ENCODE results near the gene SMO. TPM values are rescaled to one million over a fixed set of nuclear protein-coding genes. Genes with fewer than 3 reads are reported as not detected.
A peak's percentile ranks its signal among the peaks of the same experiment; 100 is the strongest.

SMO gene
- total and polyA plus RNA-seq, 3 experiments from 2014 or later: 0.22 to 0.33 TPM; not detected in 1

DNA sequence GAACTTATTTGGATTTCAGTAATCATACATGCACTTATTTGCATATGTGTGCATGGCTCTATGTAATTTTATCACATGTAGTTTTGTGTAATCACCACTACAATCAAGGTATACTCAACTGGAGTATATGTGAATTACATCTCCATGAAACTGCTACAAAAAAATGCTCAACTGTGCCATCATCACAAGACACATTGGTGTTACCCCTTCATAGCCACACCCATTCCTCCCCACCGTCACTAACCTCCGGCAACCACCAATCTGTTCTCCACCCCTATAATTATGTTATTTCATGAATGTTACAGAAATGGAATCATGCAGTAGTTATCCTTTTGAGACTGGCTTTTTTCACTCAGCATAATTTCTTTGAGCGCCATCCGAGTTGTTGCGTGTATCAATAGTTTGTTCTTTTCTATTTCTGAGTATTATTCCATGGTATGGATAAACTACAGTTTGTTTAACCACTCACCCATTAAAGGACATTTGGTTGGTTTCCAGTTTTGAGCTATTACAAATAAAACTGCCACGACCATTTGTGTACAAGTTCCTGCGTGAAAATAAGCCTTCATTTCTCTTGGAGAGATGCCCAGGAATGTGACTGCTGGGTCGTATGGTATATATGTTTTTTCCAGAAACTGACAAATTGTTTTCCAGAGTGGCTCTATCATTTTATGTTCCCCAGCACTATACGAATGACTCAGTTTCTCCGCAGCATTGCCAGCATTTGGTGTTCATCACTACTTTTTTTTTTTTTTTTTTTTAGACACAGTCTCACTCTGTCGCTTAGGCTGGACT, 11.3 kb upstream of the SMO start:
- H3K36me3 Mint-ChIP-seq: no peaks in the 10 kb centered on the region
- peaks cover 19 to 22% of the 10 kb centered on the region in 2 donors for H3K27me3 Mint-ChIP-seq
- no peaks in the 10 kb centered on the region for H3K9me3 Mint-ChIP-seq
- no peaks in the 10 kb centered on the region for H3K27me3 ChIP-seq (ENCODE audit: insufficient read depth, low read length, poor library complexity, severe bottlenecking)
- ChIA-PET CTCF (no interaction called here), POLR2A (no interaction called here)
- H3K27ac Mint-ChIP-seq: no peak overlapping the region
- H3K36me3 ChIP-seq (ENCODE audit: insufficient read depth, low read length): no peaks in the 10 kb centered on the region
- H3K9me3 ChIP-seq (ENCODE audit: low read length): no peaks in the 10 kb centered on the region
- no peaks in the 10 kb centered on the region for H3K4me1 Mint-ChIP-seq
- no peak overlapping the region for H3K4me3 ChIP-seq (ENCODE audit: low read length)
- no peak for DNase-seq
- no peaks in the 10 kb centered on the region for H3K4me1 ChIP-seq (ENCODE audit: insufficient read depth, low read length)
- H3K4me3 Mint-ChIP-seq: no peak overlapping the region
- no peak overlapping the region for H3K27ac ChIP-seq (ENCODE audit: low read depth, low read length)

DNA sequence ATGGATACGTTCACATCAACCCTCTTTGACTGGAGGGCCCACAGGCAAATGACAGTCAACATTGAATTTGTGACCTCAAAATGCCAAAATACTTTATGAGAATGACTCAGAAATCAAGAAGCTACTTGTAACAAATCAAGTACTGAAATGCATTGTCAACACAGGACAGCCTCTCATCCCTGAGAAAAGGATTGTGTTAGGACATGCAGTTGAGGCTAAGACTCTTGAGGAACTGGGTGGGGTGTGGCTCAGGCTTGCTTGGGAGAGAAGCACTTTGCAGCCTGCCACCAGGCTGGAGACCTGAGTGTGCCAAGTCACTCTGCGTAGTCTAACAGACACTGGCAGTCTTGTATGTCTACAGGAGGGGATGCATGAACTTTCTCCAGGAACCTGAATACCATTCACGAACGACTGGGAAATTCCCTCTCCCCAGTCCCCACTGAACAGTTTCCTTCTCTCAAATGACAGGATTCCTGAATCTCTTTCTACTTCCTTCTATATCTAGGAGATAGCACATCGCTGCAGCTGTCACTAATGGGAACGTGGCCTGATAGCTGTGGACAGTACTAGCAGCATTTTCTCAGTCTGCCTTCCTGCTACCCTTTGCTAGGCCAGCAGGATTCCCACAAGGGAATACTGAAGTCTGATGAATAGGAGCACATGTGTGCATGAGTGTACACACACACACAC, 3.3 kb upstream of the SMO start:
- Mint-ChIP-seq H3K4me1 (peaks cover 5 to 12% (median 11%) of the 10 kb centered on the region in 3 donors), H3K36me3 (peaks cover 0 to 1% (median 0%) of the 10 kb centered on the region in 3 donors), H3K27ac (peak overlapping the region in 1 of 8 donors; percentile 67), H3K4me3 (no peak overlapping the region), H3K27me3 (peaks cover 37 to 56% of the 10 kb centered on the region in 2 donors), H3K9me3 (no peaks in the 10 kb centered on the region)
- no peak overlapping the region for H3K27ac ChIP-seq (ENCODE audit: low read depth, low read length)
- ChIA-PET POLR2A (no interaction called here), CTCF (no interaction called here)
- no peak overlapping the region for H3K4me3 ChIP-seq (ENCODE audit: low read length)
- H3K4me1 ChIP-seq (ENCODE audit: insufficient read depth, low read length): no peaks in the 10 kb centered on the region
- H3K36me3 ChIP-seq (ENCODE audit: insufficient read depth, low read length): no peaks in the 10 kb centered on the region
- no peak for DNase-seq
- H3K27me3 ChIP-seq (ENCODE audit: insufficient read depth, low read length, poor library complexity, severe bottlenecking): peaks cover 25% of the 10 kb centered on the region
- H3K9me3 ChIP-seq (ENCODE audit: low read length): no peaks in the 10 kb centered on the region

DNA sequence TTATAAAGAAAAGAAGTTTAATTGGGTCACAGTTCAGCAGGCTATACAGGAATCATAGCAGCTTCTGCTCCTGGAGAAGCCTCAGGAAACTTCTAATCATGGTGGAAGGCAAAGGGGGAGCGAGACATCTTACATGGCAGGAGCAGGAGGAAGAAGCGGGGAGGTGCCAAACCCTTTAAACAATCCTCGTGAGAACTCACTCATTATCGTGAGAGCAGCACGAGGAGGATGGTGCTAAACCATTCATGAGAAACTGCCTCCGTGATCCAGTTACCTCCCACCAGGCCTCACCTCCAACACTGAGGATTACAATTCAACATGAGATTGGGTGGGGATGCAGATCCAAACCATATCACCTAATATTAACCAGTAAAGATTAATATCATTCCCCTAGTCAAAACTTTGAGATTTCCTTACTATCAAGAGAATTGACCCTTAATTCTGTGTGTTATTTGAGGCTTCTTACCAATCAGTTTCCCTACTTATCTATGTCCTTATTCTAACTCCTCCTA, 1.6 kb upstream of the SMO start:
- Mint-ChIP-seq H3K4me3 (no peak overlapping the region), H3K9me3 (no peaks in the 10 kb centered on the region), H3K36me3 (peaks cover 0 to 1% (median 0%) of the 10 kb centered on the region in 3 donors), H3K27me3 (peaks cover 37 to 59% of the 10 kb centered on the region in 2 donors), H3K27ac (no peak overlapping the region), H3K4me1 (peaks cover 5 to 12% (median 11%) of the 10 kb centered on the region in 3 donors)
- DNase-seq: no peak
- H3K36me3 ChIP-seq (ENCODE audit: insufficient read depth, low read length): no peaks in the 10 kb centered on the region
- H3K27me3 ChIP-seq (ENCODE audit: insufficient read depth, low read length, poor library complexity, severe bottlenecking): peaks cover 30% of the 10 kb centered on the region
- no peak overlapping the region for H3K27ac ChIP-seq (ENCODE audit: low read depth, low read length)
- ChIA-PET CTCF (no interaction called here), POLR2A (no interaction called here)
- no peaks in the 10 kb centered on the region for H3K4me1 ChIP-seq (ENCODE audit: insufficient read depth, low read length)
- no peak overlapping the region for H3K4me3 ChIP-seq (ENCODE audit: low read length)
- no peaks in the 10 kb centered on the region for H3K9me3 ChIP-seq (ENCODE audit: low read length)

DNA sequence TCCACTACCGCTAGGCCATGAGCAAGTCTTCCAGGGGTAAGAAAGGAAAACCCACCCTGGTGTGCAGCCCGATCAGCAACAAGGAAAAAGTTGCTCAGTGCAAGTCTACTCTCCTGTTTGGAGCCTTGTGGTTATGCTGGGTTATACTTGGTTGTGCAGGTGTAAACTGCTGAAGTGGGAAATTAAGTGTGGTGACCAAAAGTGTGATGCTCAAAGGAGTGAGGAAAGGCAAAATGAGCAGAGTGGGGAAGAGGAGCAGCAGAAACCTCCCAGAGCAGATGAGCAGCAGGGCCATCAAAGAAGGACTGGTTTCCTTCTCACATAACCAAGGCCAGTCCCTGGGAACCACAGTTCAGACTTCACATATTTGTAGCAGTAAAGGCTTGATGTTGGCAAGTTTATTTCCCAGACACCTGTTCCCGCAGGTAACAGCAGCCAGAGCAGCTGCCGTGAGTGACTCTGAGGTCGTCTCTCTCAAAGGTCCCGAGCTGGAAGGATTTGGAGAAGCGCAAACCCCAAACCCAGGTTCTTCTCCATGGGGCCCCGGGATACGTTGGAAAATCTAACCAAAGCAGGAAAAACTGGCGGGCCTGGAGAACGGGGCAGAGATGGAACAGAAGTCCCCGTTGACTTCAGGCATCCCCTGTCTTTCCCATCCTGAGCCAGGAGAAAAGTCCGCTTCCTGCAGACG, 607 bp upstream of the SMO start:
- POLR2A ChIA-PET: no interaction called here

DNA sequence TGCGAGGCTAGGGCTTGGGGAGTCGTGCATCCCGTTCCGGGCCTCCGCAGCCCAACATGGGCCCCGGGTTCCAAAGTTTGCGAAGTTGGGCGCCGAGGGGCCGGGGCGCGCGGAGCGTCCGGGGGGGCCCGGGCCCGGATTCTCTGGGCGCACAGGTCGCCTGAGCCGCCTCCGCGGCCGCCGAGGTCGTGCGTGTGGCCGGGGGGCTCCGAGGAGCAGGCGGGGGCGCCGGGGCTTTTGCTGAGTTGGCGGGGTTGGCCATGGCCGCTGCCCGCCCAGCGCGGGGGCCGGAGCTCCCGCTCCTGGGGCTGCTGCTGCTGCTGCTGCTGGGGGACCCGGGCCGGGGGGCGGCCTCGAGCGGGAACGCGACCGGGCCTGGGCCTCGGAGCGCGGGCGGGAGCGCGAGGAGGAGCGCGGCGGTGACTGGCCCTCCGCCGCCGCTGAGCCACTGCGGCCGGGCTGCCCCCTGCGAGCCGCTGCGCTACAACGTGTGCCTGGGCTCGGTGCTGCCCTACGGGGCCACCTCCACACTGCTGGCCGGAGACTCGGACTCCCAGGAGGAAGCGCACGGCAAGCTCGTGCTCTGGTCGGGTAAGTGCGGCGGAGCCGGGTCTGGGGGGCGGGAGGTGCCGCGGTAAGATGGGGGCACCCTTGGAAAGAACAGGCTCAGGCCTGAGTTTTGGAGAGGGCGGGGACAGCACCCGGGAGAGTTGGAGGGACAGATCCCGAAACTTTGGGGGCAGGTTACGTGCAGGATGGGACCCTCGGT, 643 bp downstream of the SMO start:
- H3K27me3 Mint-ChIP-seq: peaks cover 41 to 71% of the 10 kb centered on the region in 2 donors
- peak overlapping the region; percentile 46 to 70 (median 62) for H3K4me3 Mint-ChIP-seq
- Histone ChIP-seq H3K4me1 (ENCODE audit: insufficient read depth, low read length) (no peaks in the 10 kb centered on the region), H3K4me3 (ENCODE audit: low read length) (no peak overlapping the region), H3K9me3 (ENCODE audit: low read length) (no peaks in the 10 kb centered on the region), H3K36me3 (ENCODE audit: insufficient read depth, low read length) (no peaks in the 10 kb centered on the region), H3K27ac (ENCODE audit: low read depth, low read length) (no peak overlapping the region), H3K27me3 (ENCODE audit: insufficient read depth, low read length, poor library complexity, severe bottlenecking) (peaks cover 40% of the 10 kb centered on the region)
- POLR2A ChIA-PET: no interaction called here
- peak in 1 of 5 donors; percentile 5 for DNase-seq
- peaks cover 5 to 12% (median 11%) of the 10 kb centered on the region in 3 donors for H3K4me1 Mint-ChIP-seq
- H3K9me3 Mint-ChIP-seq: no peaks in the 10 kb centered on the region
- CTCF ChIA-PET: interaction anchor here (0.7 to 1.6 kb wide), 3 partner anchors 25 to 82 kb away, joined by 3 to 4 read pairs (median 3); no protein-coding TSS in a partner anchor
- H3K27ac Mint-ChIP-seq: no peak overlapping the region
- H3K36me3 Mint-ChIP-seq: peaks cover 0 to 1% (median 0%) of the 10 kb centered on the region in 3 donors

More for the DNA sequence above, 607 bp upstream of the SMO start:
- no peak overlapping the region for H3K4me3 ChIP-seq (ENCODE audit: low read length)
- no peaks in the 10 kb centered on the region for H3K9me3 Mint-ChIP-seq
- H3K27me3 ChIP-seq (ENCODE audit: insufficient read depth, low read length, poor library complexity, severe bottlenecking): peaks cover 40% of the 10 kb centered on the region
- H3K27ac Mint-ChIP-seq: no peak overlapping the region
- H3K27me3 Mint-ChIP-seq: peaks cover 41 to 66% of the 10 kb centered on the region in 2 donors
- no peaks in the 10 kb centered on the region for H3K36me3 ChIP-seq (ENCODE audit: insufficient read depth, low read length)
- CTCF ChIA-PET: interaction anchor here (0.7 to 0.9 kb wide), 2 partner anchors 34 to 83 kb away, joined by 3 read pairs; no protein-coding TSS in a partner anchor
- H3K4me1 ChIP-seq (ENCODE audit: insufficient read depth, low read length): no peaks in the 10 kb centered on the region
- DNase-seq: no peak
- H3K4me3 Mint-ChIP-seq: peak overlapping the region; percentile 54 to 79 (median 75)
- H3K36me3 Mint-ChIP-seq: peaks cover 0 to 1% (median 0%) of the 10 kb centered on the region in 3 donors
- no peaks in the 10 kb centered on the region for H3K9me3 ChIP-seq (ENCODE audit: low read length)
- peaks cover 5 to 12% (median 11%) of the 10 kb centered on the region in 3 donors for H3K4me1 Mint-ChIP-seq
- H3K27ac ChIP-seq (ENCODE audit: low read depth, low read length): no peak overlapping the region

DNA sequence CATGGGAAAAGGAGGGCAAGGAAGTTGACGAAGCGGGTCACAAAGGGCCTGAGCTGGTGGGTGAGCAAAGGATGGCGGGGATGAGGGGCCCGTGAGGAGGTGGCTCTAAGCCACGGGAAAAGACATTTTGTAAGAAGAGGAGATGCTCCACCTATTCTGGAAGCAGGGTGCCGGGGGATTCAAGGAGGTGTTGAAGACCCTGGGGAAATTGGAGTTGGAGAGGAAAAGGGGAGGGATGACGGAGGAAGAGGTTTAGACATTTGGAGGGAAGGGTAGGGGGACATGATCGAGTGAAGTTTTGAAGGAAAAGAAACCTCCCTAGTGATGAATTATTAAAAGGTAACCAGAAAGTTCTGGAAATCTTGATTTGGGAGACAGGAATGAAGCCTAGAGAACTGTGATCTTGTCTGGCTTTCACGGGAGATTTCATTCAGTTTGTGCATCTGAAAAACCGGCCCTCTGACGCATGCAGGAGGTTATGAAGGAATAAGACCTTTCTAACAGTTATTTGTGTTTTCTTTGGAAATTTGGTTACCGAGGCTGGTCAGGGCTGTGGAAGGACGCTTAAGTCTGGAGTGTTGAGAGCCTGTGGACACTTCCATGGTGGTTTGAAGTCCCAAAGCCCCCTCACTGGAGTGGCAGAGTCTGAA, 1.4 kb downstream of the SMO start:
- ChIA-PET CTCF (interaction anchor here (1.6 kb wide), 1 partner anchor 26 kb away, joined by 4 read pairs; no protein-coding TSS in a partner anchor), POLR2A (no interaction called here)
- Mint-ChIP-seq H3K4me3 (peak overlapping the region in 6 of 7 donors; percentile 46 to 70 (median 64)), H3K36me3 (peaks cover 0 to 1% (median 0%) of the 10 kb centered on the region in 3 donors), H3K9me3 (no peaks in the 10 kb centered on the region), H3K4me1 (peaks cover 5 to 12% (median 11%) of the 10 kb centered on the region in 3 donors), H3K27ac (no peak overlapping the region), H3K27me3 (peaks cover 37 to 70% of the 10 kb centered on the region in 2 donors)
- no peak overlapping the region for H3K27ac ChIP-seq (ENCODE audit: low read depth, low read length)
- no peaks in the 10 kb centered on the region for H3K9me3 ChIP-seq (ENCODE audit: low read length)
- H3K36me3 ChIP-seq (ENCODE audit: insufficient read depth, low read length): no peaks in the 10 kb centered on the region
- peaks cover 40% of the 10 kb centered on the region for H3K27me3 ChIP-seq (ENCODE audit: insufficient read depth, low read length, poor library complexity, severe bottlenecking)
- H3K4me3 ChIP-seq (ENCODE audit: low read length): no peak overlapping the region
- no peaks in the 10 kb centered on the region for H3K4me1 ChIP-seq (ENCODE audit: insufficient read depth, low read length)
- DNase-seq: no peak

DNA sequence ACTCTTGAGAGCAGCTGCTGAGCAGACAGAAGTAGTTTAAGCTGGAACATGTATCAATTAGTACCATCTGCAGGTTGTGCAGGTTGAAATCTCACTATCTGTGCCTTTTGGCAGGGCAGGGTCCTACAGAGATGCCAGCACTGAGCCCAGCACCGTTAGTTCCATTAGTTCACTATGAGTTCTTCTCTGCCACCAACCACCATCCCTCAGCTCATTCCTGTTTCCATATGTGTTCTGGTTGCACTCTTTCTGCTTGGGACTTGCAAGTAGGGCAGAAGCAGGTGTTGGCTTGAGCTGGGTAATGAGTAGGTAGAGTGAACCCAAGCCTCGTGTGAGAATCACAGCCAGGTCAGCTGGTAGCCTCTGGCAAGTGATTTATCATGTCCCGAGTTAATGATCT, 2.8 kb downstream of the SMO start:
- H3K36me3 ChIP-seq (ENCODE audit: insufficient read depth, low read length): no peaks in the 10 kb centered on the region
- peaks cover 5 to 12% (median 11%) of the 10 kb centered on the region in 3 donors for H3K4me1 Mint-ChIP-seq
- no peaks in the 10 kb centered on the region for H3K4me1 ChIP-seq (ENCODE audit: insufficient read depth, low read length)
- H3K27me3 ChIP-seq (ENCODE audit: insufficient read depth, low read length, poor library complexity, severe bottlenecking): peaks cover 32% of the 10 kb centered on the region
- no peaks in the 10 kb centered on the region for H3K9me3 ChIP-seq (ENCODE audit: low read length)
- H3K4me3 ChIP-seq (ENCODE audit: low read length): no peak overlapping the region
- CTCF ChIA-PET: no interaction called here
- no peak overlapping the region for H3K4me3 Mint-ChIP-seq
- POLR2A ChIA-PET: no interaction called here
- no peaks in the 10 kb centered on the region for H3K9me3 Mint-ChIP-seq
- DNase-seq: no peak
- peaks cover 30 to 55% of the 10 kb centered on the region in 2 donors for H3K27me3 Mint-ChIP-seq
- no peak overlapping the region for H3K27ac ChIP-seq (ENCODE audit: low read depth, low read length)
- no peak overlapping the region for H3K27ac Mint-ChIP-seq
- H3K36me3 Mint-ChIP-seq: peaks cover 0 to 1% (median 0%) of the 10 kb centered on the region in 3 donors
